ENCODE results near the gene ARSI. TPM values are rescaled to one million over a fixed set of nuclear protein-coding genes. Genes with fewer than 3 reads are reported as not detected.

The ARSI gene
- total and polyA plus RNA-seq, 4 donors = 0.23 to 0.51 (median 0.33) TPM; not detected in 1

DNA sequence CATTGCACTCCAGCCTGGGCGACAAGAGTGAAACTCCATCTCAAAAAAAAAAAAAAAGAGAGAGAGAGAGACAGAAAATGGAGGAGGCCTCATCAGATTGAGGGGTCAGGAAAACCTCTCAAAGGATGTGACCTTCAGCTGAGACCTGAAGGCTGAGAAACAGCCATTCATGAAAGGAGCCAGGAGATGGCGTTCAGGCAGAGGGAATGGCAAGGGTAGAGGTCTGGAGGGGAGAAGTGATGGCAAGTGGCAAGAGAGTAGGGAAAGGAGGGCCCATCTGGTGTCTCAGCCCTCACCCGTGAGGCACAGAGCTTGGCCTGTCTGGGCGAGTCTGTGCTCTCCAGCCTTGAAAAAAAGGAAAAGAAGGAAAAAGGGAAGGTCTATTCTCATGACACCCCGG is 30.2 kb downstream of the ARSI start:
- Histone ChIP-seq H3K4me3 (ENCODE audit: low read depth in 1 of 3, low read length in 3 of 3) (no peak overlapping the region), H3K27me3 (ENCODE audit: control insufficient read depth in 4 of 4, insufficient read depth in 4 of 4, low read length in 3 of 4) (no peaks in the 10 kb centered on the region), H3K36me3 (ENCODE audit: control insufficient read depth in 4 of 4, insufficient read depth in 3 of 4, low read depth in 1 of 4, low read length in 3 of 4) (no peaks in the 10 kb centered on the region), H3K4me1 (ENCODE audit: control insufficient read depth in 4 of 4, insufficient read depth in 4 of 4, low read length in 3 of 4) (peaks cover 0 to under 1% (median 0%) of the 10 kb centered on the region in 4 donors), H3K27ac (ENCODE audit: low read depth in 1 of 2, low read length in 2 of 2) (no peak overlapping the region), H3K9me3 (ENCODE audit: control insufficient read depth in 4 of 4, low read length in 3 of 4) (no peaks in the 10 kb centered on the region), H3K9ac (ENCODE audit: low read depth in 1 of 2, low read length in 2 of 2) (no peak overlapping the region)
- 80% methylated on average over 5 of the region's 5 CpGs for WGBS
- TF ChIP-seq GABPA (IDR thresholded peaks at IDR 0.05 in 1 of 2, conservative IDR thresholded peaks at IDR 0.05 in 1 of 2) (no peak), RAD21 (IDR thresholded peaks at IDR 0.05) (peak; percentile 43 to 70), HNF4A (conservative IDR thresholded peaks at IDR 0.05) (no peak)
- TF ChIP-seq, protein P1, sequence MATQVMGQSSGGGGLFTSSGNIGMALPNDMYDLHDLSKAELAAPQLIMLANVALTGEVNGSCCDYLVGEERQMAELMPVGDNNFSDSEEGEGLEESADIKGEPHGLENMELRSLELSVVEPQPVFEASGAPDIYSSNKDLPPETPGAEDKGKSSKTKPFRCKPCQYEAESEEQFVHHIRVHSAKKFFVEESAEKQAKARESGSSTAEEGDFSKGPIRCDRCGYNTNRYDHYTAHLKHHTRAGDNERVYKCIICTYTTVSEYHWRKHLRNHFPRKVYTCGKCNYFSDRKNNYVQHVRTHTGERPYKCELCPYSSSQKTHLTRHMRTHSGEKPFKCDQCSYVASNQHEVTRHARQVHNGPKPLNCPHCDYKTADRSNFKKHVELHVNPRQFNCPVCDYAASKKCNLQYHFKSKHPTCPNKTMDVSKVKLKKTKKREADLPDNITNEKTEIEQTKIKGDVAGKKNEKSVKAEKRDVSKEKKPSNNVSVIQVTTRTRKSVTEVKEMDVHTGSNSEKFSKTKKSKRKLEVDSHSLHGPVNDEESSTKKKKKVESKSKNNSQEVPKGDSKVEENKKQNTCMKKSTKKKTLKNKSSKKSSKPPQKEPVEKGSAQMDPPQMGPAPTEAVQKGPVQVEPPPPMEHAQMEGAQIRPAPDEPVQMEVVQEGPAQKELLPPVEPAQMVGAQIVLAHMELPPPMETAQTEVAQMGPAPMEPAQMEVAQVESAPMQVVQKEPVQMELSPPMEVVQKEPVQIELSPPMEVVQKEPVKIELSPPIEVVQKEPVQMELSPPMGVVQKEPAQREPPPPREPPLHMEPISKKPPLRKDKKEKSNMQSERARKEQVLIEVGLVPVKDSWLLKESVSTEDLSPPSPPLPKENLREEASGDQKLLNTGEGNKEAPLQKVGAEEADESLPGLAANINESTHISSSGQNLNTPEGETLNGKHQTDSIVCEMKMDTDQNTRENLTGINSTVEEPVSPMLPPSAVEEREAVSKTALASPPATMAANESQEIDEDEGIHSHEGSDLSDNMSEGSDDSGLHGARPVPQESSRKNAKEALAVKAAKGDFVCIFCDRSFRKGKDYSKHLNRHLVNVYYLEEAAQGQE (IDR thresholded peaks at IDR 0.05) = no peak
- no peak for DNase-seq (ENCODE audit: low spot score)

DNA sequence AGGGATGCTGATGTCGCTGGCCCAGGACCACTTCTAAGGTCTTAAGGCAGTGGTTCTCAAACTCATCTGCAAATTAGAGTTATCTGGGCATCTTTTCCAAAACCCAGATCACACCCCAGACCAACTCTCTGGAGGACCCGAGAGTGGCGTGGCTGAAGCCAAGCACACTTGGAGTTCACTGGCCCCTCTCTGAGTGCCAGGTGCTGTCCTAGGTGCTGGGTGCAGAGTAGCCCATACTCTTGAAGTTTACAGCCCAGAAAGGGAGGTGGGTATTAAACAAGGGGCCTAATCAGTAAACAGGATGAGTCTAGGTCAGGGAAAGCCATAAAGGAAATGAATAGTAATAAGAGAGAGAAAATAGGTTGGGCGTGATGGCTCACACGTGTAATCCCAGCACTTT is 30.8 kb downstream of the ARSI start:
- Histone ChIP-seq H3K27ac (ENCODE audit: low read depth in 1 of 2, low read length in 2 of 2) (no peak overlapping the region), H3K4me3 (ENCODE audit: low read depth in 1 of 3, low read length in 3 of 3) (no peak overlapping the region), H3K9ac (ENCODE audit: low read depth in 1 of 2, low read length in 2 of 2) (no peak overlapping the region), H3K4me1 (ENCODE audit: control insufficient read depth in 4 of 4, insufficient read depth in 4 of 4, low read length in 3 of 4) (peaks cover 2 to 6% (median 5%) of the 10 kb centered on the region in 4 donors), H3K9me3 (ENCODE audit: control insufficient read depth in 4 of 4, low read length in 3 of 4) (no peaks in the 10 kb centered on the region), H3K27me3 (ENCODE audit: control insufficient read depth in 4 of 4, insufficient read depth in 4 of 4, low read length in 3 of 4) (no peaks in the 10 kb centered on the region), H3K36me3 (ENCODE audit: control insufficient read depth in 4 of 4, insufficient read depth in 3 of 4, low read depth in 1 of 4, low read length in 3 of 4) (no peaks in the 10 kb centered on the region)
- WGBS = 87% methylated on average over 5 of the region's 5 CpGs
- DNase-seq (ENCODE audit: low spot score) = no peak
- TF ChIP-seq HNF4A (conservative IDR thresholded peaks at IDR 0.05) = no peak
- TF ChIP-seq TAF1 (conservative IDR thresholded peaks at IDR 0.05) = no peak
- TF ChIP-seq, protein P1 (IDR thresholded peaks at IDR 0.05) = no peak

DNA sequence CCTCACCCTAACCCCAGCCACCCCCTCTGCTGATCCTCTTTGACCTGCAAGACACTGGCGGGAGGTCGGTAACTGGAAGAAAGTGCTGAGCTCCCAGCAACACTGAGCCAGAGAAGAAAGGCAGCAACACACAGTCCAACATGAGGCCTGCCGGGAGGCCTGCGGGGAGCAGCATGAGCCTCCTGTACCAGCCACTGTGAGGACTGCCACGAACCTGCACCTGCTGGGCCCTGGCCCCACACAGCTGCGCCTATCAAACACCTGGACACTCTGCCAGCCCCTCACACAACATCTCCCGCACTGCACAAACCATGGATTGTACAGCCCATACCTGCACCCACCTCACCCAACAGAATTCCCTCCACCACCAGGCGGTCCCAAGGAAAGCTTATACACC is 31.4 kb downstream of the ARSI start:
- Histone ChIP-seq H3K4me1 (ENCODE audit: control insufficient read depth in 4 of 4, insufficient read depth in 4 of 4, low read length in 3 of 4) (peaks cover 6 to 12% (median 11%) of the 10 kb centered on the region in 4 donors), H3K9ac (ENCODE audit: low read depth in 1 of 2, low read length in 2 of 2) (no peak overlapping the region), H3K36me3 (ENCODE audit: control insufficient read depth in 4 of 4, insufficient read depth in 3 of 4, low read depth in 1 of 4, low read length in 3 of 4) (no peaks in the 10 kb centered on the region), H3K9me3 (ENCODE audit: control insufficient read depth in 4 of 4, low read length in 3 of 4) (no peaks in the 10 kb centered on the region), H3K27me3 (ENCODE audit: control insufficient read depth in 4 of 4, insufficient read depth in 4 of 4, low read length in 3 of 4) (no peaks in the 10 kb centered on the region), H3K27ac (ENCODE audit: low read depth in 1 of 2, low read length in 2 of 2) (no peak overlapping the region), H3K4me3 (ENCODE audit: low read depth in 1 of 3, low read length in 3 of 3) (no peak overlapping the region)
- no peak for TF ChIP-seq HNF4A (conservative IDR thresholded peaks at IDR 0.05)
- no peak for TF ChIP-seq RXRA (IDR thresholded peaks at IDR 0.05)
- TF ChIP-seq FOXA2 (IDR thresholded peaks at IDR 0.05) = no peak
- TF ChIP-seq, protein P2, sequence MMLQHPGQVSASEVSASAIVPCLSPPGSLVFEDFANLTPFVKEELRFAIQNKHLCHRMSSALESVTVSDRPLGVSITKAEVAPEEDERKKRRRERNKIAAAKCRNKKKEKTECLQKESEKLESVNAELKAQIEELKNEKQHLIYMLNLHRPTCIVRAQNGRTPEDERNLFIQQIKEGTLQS (IDR thresholded peaks at IDR 0.05) = no peak
- TF ChIP-seq EGR1 (IDR thresholded peaks at IDR 0.05; ENCODE audit: low read depth in 2 of 2) = no peak
- WGBS = 94% methylated on average over 8 of the region's 8 CpGs
- DNase-seq (ENCODE audit: low spot score) = no peak

Data from liver (tissue), 9 donors.